ENCODE data around the gene SQSTM1. TPM values are rescaled to one million over a fixed set of nuclear protein-coding genes. Genes with fewer than 3 reads are reported as not detected.
A peak's percentile ranks its signal among the peaks of the same experiment; 100 is the strongest.

The SQSTM1 gene
- total and polyA plus RNA-seq, 2 experiments from 2014 or later: 402 to 641 TPM

DNA sequence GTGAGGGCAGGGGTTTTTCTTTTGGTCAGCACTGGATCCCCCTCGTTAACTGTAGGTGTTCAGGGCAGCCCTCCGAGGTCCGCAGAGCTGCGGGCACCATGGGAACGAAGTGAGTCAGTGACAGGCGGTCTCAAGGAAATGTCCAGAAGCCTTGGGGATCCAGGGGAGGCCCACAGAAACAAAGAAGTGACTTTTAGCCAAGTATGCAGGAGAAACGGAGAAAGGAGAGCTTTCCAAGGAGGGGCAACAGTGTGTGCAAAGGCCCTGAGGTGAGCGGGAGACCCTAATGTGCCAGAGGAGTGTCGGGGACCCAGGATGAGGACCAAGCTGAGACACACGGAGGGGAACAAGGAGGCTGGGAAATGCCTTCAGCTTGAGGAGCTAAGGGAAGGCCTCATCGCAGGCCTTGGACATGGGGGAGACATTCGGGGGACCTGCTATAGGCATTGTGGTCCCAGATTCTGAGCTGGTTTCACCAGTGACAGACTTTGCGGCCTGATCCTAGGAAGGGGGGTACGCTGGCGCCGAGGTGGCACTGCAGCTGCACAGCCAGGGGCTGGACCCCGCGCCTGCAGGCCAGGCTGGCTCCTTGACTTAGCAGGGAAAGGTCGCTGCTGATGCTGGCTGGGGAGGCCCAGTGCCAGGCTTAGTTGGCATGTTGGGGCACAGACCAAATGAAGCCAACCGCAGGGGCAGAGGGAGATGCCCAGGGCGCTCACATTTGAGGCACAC lies 23.7 kb upstream of the SQSTM1 start:
- TF ChIP-seq, protein P1, sequence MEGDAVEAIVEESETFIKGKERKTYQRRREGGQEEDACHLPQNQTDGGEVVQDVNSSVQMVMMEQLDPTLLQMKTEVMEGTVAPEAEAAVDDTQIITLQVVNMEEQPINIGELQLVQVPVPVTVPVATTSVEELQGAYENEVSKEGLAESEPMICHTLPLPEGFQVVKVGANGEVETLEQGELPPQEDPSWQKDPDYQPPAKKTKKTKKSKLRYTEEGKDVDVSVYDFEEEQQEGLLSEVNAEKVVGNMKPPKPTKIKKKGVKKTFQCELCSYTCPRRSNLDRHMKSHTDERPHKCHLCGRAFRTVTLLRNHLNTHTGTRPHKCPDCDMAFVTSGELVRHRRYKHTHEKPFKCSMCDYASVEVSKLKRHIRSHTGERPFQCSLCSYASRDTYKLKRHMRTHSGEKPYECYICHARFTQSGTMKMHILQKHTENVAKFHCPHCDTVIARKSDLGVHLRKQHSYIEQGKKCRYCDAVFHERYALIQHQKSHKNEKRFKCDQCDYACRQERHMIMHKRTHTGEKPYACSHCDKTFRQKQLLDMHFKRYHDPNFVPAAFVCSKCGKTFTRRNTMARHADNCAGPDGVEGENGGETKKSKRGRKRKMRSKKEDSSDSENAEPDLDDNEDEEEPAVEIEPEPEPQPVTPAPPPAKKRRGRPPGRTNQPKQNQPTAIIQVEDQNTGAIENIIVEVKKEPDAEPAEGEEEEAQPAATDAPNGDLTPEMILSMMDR (IDR thresholded peaks at IDR 0.05; ENCODE audit: poor library complexity): no peak
- no peak for TF ChIP-seq EZH2 (IDR thresholded peaks at IDR 0.05; ENCODE audit: borderline replicate concordance)
- TF ChIP-seq EZH2phosphoT487 (IDR thresholded peaks at IDR 0.05; ENCODE audit: low read depth, severe bottlenecking, unreplicated experiment): no peak
- Histone ChIP-seq H3K36me3 (replicated peaks; ENCODE audit: insufficient read depth, low read depth) (no peaks in the 10 kb centered on the region), H3K9me2 (replicated peaks; ENCODE audit: insufficient read depth) (no peaks in the 10 kb centered on the region), H3K79me2 (peaks cover 1% of the 10 kb centered on the region), H4K20me1 (ENCODE audit: insufficient read depth, poor library complexity, severe bottlenecking) (peaks cover 12% of the 10 kb centered on the region), H3K9me3 (ENCODE audit: low read depth) (no peaks in the 10 kb centered on the region), H3K4me3 (peak overlapping the region; percentile 50), H3K4me2 (peak overlapping the region; percentile 99), H3K27me3 (no peaks in the 10 kb centered on the region), H2AFZ (no peak overlapping the region), H3K4me1 (ENCODE audit: insufficient read depth) (peaks cover 10% of the 10 kb centered on the region), H3K27ac (peak overlapping the region; percentile 94)
- no peak for DNase-seq (ENCODE audit: low spot score)
- WGBS (ENCODE audit: low lambda C conversion rate, missing lambda C conversion rate): 91% methylated on average over 20 of the region's 21 CpGs

DNA sequence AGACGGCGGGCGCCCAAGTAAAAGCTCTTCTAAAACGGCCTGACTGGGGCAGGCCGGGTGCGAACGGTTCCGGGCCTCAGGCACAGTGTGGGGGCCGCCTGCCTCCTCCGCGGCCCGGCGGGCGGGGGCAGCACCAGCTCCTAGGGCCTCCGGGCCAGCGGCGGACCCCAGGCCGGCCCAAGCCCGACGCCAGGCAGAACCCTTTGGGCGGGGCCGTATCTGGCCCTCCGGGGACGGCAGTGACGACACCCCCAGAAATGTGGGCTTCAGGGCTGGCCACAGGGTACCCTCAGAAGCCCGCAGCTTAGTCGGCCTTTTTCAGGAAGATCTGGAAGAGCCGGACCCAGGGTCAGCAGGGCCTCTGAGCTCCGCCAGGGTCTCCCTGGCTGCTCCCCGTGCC lies 23.0 kb upstream of the SQSTM1 start:
- Histone ChIP-seq H3K9me2 (replicated peaks; ENCODE audit: insufficient read depth) (no peaks in the 10 kb centered on the region), H3K27ac (no peak overlapping the region), H3K27me3 (no peaks in the 10 kb centered on the region), H3K79me2 (peaks cover 8% of the 10 kb centered on the region), H4K20me1 (ENCODE audit: insufficient read depth, poor library complexity, severe bottlenecking) (peaks cover 18% of the 10 kb centered on the region), H3K4me3 (no peak overlapping the region), H2AFZ (no peak overlapping the region), H3K4me2 (no peak overlapping the region), H3K9me3 (ENCODE audit: low read depth) (no peaks in the 10 kb centered on the region), H3K4me1 (ENCODE audit: insufficient read depth) (peaks cover 11% of the 10 kb centered on the region), H3K36me3 (replicated peaks; ENCODE audit: insufficient read depth, low read depth) (no peaks in the 10 kb centered on the region)
- no peak for TF ChIP-seq EZH2phosphoT487 (IDR thresholded peaks at IDR 0.05; ENCODE audit: low read depth, severe bottlenecking, unreplicated experiment)
- TF ChIP-seq, protein P1 (IDR thresholded peaks at IDR 0.05; ENCODE audit: poor library complexity): no peak
- no peak for TF ChIP-seq EZH2 (IDR thresholded peaks at IDR 0.05; ENCODE audit: borderline replicate concordance)
- 97% methylated on average over 29 of the region's 30 CpGs for WGBS (ENCODE audit: low lambda C conversion rate, missing lambda C conversion rate)
- DNase-seq (ENCODE audit: low spot score): no peak

DNA sequence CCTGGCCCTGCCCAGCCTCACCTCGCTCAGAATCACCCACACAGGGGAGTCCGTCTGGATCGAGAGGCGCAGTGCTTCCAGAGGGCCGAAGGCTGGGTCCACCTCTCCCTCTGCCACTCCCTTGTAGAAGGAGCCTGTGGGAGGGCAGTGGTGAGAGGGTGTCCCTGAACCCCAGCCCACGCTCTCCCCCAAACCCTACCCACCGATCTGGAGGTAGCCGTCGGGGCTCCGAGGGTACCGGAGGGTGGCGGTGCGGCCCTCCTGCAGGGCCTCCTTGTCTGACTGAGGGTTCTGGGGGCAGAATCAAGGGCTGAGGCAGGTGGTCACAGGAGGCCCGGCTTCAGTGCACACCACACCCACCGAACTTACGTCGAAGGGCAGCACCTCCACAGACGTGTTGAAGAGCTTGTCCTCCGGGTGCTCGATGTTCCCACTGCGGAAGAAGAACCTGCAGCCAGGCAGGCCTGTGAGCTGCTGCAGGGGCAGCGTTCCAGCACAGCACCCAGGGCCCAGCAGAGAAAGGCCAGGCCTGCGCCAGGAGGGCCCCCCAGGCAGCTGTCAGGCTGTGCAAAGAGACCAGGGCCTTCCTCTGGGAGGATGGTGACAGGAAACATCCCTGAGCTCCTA lies 22.4 kb upstream of the SQSTM1 start:
- H3K4me1 ChIP-seq (ENCODE audit: insufficient read depth): peaks cover 16% of the 10 kb centered on the region
- no peaks in the 10 kb centered on the region for H3K27me3 ChIP-seq
- no peak overlapping the region for H2AFZ ChIP-seq
- H3K4me3 ChIP-seq: no peak overlapping the region
- no peaks in the 10 kb centered on the region for H3K9me2 ChIP-seq (replicated peaks; ENCODE audit: insufficient read depth)
- peaks cover 24% of the 10 kb centered on the region for H4K20me1 ChIP-seq (ENCODE audit: insufficient read depth, poor library complexity, severe bottlenecking)
- 95% methylated on average over 20 of the region's 23 CpGs for WGBS (ENCODE audit: low lambda C conversion rate, missing lambda C conversion rate)
- H3K79me2 ChIP-seq: peaks cover 13% of the 10 kb centered on the region
- H3K27ac ChIP-seq: no peak overlapping the region
- H3K9me3 ChIP-seq (ENCODE audit: low read depth): no peaks in the 10 kb centered on the region
- no peak for DNase-seq (ENCODE audit: low spot score)
- H3K4me2 ChIP-seq: no peak overlapping the region
- H3K36me3 ChIP-seq (replicated peaks; ENCODE audit: insufficient read depth, low read depth): no peaks in the 10 kb centered on the region
- TF ChIP-seq EZH2phosphoT487 (IDR thresholded peaks at IDR 0.05; ENCODE audit: low read depth, severe bottlenecking, unreplicated experiment) (no peak), EZH2 (IDR thresholded peaks at IDR 0.05; ENCODE audit: borderline replicate concordance) (no peak)
- TF ChIP-seq, protein P1 (IDR thresholded peaks at IDR 0.05; ENCODE audit: poor library complexity): no peak

Data from hepatocyte (in vitro differentiated cells).